SHP77 treated with DMSO at 0.1 percent for 48 hours (cell line): ENCODE results near the gene HTD2.
A peak's percentile ranks its signal among the peaks of the same experiment; 100 is the strongest.
"Not testable (repeated sequence)": the region's sequence is repeated elsewhere in the genome, so short reads cannot be mapped to it uniquely, and the experiment has no call there.

Source experiments
- DNase-seq: peaks from one replicate; lab custom pipeline; 2025; lab: John Stamatoyannopoulos, UW

HTD2 gene

DNA sequence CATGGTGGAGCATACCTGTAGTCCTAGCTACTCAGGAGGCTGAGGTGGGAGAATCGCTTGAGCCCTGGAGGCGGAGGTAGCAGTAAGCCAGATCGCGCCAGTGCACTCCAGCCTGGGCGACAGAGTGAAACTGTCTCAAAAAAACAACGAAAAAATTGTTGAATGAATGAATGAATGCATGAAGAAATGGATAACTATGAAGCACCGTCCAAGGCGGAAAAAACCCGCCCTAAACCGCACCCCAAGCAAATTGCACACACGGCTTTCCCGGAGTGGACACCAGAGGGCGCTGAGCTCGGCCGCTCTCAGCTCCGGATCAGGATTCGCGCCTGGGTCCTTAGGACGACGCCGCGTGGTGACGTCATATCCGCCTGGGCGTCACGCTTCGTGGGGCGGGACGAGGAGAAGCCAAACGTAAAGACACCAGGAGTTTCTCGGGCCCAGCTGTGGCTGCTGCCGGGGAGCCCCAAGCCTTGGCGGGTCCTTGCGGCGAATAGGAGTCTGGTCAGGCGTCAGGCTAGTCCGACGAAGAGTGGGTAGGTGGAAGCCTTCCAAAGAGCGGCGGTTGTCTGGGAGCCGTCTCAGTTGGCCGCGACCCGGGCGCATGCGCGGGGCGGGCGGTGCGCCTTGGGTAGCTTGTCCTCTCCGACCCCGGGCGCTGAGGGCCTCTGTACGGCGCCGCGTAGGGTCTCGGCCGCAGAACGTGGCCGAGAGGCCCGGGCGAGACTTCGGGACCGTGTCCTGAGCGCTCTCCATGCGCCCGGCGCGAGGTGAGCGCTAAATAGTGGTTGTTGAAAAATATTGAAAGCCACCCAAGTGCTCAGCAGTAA lies at the start of gene HTD2, which contains the start of gene RPP14:
Gene HTD2, plus strand, starts transcription at position 639 of the 830 bp plus-strand sequence. CDS start 11,094 bp downstream, outside the sequence.
Gene RPP14, plus strand, starts transcription at position 364 of the 830 bp plus-strand sequence. CDS start 4,085 bp downstream, outside the sequence.
- DNase-seq = peak; percentile 86

DNA sequence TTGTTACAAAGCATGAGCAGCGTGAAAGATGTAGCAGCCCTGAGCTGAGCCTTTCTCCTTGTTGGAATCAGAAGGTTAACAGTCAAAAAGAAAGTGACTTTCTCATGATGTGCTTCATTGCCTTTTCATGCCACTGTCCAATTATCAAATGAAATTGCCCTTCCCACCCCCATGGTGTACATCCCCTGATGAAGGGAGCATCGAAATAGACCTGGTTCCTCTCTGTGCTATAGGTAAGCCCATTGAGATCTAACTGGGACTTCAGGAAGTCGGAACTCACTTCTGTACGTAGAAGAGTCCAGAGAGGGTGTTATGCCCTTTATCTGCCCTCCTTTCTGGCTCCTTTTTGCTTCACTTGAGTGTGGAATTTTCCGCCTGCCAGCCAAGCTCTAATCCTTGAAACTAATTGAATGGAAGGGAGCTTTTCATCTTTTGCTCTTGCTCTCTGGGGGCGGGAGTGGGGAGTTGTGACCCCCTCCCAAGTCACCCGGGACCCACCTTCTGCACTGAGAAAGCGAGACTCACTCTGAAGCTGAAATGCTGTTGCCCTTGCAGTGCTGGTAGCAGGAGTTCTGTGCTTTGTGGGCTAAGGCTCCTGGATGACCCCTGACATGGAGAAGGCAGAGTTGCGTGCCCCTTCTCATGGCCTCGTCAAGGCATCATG lies 47.8 kb upstream of the HTD2 start:
- no peak for DNase-seq

DNA sequence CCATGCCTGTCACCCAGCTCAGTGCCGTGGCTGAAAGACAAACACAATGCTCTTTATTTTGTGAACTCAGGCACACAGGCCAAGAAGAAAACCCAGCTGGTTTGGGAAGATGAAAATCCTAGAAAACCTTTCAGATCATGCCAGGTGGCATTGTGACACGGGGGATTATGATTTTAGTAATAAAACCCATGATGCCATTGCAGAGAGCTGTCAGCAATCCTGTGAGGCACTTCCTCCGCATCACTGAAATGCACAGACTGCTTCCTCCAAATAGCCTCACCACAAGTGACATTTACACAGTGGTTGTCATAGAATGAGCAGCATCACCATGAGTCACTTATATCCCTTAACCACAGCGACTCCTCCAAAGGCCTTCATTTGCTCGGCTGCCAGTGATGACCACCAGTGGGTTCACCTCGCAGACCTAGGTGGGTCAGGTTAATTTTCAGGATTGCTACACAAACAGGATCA lies 46.0 kb upstream of the HTD2 start:
- no peak for DNase-seq

DNA sequence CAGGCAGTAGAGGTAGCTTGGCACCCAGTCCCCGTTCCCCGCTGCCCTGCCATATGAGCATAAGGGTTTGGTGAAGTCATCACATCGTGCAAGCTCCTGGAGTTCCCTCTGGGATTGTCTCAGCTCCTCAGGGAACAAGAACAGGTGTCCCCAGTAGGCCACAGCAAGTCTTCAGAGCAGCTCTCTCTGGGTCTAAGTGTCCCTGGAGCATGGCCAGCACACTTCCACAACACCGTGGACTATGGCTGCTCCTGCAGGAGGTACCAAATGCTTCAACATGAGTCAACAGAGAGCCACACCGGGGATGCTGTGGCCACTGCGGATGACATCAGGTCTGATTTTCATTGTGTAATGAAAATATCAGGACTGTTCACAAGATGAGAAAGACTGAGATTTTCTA lies 45.6 kb upstream of the HTD2 start:
- DNase-seq = no peak

DNA sequence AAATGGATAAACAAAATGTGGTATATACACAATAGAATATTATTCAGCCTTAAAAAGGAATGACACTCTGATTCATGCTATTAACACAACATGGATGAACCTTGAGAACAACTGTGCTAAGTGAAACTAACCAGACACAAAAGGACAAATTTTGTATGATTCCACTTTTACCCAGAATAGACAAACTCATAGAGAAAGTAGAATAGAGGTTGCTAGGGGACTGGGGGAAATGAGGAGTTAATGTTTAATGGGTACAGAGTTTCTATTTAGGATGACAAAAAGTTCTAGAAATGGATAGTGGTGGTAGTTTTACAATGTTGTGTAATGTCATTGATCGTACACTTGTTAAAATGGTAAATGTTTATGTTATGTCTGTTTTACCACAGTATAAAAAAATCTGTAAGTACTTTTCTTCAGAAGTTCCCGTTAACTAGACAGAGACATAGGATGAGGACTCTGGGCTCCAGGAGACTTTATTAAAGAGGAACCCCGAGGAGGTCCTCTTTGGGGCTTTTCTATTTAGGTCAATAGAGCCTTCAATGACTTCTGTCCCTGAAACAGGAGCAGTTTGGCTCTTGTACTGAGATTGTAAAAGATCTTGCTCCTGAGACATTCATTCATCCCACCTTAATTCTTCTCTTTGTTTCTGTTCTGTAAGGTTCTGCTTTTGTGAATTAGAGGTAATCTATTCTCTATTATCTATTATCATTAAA lies 44.2 kb upstream of the HTD2 start:
- no peak for DNase-seq

DNA sequence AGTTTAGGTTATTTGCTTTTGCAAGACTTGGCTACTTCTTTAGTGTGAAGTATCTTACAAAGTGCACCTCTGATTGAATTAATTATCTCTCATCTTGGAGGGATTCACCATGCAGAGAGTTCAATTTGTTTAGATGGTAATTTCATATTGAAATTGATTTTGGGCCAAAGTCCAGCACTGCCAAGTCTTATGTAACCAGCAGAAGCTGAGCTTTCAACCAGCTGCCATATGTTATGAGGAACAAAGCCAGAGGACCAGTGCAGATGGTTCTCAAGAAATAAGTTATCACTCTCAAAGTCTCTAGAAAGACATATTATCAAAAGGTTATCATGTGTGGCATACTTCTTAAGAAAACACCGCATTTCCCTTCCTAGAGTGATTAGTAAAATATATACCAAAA lies 39.7 kb upstream of the HTD2 start:
- DNase-seq = no peak

DNA sequence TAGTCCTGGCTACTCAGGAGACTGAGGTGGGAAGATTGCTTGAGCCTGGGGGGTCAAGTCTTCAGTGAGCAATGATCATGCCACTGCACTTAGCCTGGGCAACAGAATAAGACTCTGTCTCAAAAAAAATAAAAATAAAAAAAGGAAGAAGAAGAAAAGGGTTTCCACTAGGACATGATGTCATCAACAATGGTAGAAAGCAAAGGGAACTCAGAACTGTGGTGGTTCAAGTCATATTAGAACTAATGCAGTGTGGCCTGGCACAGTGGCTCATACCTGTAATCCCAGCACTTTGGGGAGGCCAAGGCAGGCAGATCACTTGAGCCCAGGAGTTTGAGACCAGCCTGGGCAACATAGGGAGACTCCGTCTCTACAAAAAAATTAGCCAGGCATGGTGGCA lies 38.8 kb upstream of the HTD2 start:
- not testable (repeated sequence) for DNase-seq

DNA sequence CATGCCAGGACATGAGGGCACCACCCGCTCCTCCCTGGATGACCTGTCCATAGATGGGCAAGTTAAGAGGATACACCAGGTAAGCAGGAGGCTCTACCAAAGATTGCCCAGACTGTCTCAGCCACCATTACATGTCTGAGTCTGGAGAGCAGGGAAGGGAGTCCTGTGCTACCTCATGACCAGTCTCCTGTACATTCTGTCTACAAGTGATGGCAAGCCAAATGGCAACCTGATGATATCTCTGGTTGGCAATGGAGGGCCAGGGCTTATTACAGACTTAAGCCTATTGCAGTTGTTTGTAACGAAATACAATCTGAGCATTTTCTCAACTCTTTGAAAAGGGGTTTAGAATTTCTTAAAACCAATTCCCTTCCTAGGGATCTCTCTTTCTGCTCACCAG lies 37.0 kb upstream of the HTD2 start:
- no peak for DNase-seq

DNA sequence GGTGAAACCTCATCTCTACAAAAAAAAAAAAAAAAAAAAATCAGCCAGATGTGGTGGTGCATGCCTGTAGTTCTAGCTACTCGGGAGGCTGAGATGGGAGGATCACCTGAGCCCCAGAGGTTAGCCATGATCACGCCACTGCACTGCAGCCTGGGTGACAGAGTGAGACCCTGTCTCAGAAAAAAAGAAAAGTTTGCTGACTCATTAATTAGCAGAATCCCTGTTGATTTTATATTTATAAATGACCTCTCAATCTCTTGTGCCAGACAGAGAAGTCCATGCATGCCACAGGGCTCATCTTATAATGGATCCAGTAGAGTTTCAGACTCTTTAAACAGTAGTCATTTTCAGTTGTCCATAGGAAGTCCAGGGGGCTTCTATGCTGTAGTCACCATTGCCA lies 35.8 kb upstream of the HTD2 start:
- DNase-seq = no peak

DNA sequence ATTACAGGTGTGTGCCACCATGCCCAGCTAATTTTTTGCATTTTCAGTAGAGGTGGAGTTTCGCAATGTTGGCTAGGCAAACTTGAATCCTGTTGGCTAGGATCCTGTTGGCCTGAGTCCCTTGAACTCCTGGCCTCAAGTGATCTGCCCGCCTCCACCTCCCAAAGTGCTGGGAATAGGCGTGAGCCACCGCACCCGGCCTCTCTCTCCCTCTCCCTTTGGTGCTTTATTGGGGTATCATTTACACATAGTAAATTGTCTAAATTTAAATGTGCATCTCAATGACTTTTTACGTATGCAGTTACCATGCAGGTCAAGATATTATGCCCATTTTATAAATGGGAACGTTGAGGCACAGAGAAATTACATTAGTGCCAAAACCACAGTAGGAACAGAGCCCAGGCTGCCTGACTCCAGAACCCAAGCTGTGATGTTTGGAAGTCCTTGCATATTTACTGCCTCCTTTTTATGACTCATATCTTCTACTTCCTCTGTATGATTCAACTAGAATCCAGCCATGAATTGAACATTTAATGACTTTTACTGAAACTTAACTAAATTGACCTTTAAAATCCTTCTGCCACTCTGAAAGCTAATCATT lies 34.3 kb upstream of the HTD2 start:
- no peak for DNase-seq

DNA sequence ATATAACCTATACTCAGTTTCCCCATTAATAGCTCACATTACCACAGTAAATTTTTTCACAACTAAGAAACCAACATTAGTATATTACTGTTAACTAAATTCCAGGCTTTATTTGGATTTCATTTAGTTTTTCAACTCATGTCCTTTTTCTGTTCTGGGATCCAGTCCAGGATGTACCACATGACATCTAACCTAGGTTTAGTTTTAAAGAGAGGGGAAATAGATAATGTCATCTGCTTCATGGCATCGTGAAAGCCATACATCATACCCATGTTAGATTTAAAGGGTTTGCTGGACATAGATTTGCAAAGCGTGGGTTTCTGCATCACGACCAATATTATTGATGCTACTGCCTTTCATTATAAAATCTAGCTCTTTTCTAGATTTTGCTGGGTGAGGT lies 33.4 kb upstream of the HTD2 start:
- no peak for DNase-seq

DNA sequence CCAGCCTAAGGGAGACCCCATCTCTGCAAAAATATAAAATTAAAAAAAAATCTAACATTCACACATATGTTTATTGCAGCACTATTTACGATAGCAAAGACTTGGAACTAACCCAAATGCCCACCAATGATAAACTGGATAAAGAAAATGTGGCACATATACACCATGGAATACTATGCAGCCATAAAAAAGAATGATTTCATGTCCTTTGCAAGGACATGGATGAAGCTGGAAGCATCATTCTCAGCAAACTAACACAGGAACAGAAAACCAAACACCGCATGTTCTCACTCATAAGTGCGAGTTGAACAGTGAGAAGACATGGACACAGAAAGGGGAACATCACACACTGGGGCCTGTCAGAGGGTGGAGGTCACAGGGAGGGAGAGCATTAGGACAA lies 33.0 kb upstream of the HTD2 start:
- DNase-seq = not testable (repeated sequence)

DNA sequence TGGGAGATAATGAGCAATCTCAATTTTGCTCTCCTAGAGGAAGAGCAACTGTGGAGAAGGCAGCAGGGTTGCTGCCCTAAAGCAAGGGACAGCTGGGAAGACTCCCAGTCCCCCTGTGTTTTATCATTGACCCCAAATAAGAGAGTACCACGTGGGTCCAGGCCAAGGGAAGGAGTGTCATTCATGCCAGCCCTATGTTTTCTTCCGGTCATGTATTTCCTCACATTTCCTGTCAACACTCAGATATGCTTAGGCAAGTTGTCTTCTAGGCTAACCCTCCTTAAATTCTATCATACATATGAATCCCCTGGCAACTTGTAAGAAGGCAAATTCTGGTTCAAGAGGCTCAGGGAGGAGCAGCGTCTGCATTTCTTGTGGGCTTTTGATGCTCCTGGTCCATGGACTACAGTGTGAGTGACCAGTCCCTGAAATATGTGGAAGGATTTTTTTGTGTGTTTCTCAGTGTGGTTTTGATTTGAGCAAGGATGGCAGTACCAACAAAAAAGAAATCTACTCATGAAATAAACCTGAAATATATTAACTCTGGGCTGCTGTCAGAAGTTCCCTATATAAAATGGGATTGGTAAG lies 32.2 kb upstream of the HTD2 start:
- no peak for DNase-seq

DNA sequence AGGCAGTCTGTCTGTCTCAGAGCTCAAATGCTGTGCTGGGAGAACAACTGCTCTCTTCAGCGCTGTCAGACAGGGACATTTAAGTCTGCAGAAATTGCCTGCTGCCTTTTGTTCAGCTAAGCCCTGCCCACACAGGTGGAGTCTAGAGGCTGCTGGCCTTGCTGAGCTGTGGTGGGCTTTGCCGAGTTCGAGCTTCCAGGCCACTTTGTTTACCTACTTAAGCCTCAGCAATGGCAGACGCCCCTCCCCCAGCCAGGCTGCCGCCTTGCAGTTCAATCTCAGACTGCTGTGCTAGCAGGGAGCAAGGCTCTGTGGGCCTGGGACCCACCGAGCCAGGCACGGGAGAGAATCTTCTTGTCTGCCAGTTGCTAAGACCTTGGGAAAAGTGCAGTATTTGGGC lies 25.3 kb upstream of the HTD2 start:
- no peak for DNase-seq

DNA sequence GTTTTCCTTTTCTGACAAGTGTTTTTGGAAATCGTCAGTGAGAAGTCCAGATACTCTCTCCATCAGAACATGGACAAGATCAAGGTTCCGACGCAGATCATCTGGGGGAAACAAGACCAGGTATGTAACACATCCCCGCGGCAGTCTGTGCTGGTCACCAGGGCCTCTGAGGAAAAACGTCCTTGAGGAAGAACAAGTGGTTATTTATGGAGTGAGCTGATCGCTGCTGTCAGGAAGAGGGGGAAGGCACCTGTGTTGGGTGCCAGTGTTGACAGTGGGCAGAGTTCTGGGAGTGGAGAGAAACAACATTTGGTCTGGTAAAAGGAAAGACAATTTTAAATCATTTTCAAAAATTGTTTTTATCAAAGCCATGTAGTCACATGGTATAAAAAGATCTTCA lies 21.0 kb upstream of the HTD2 start:
- DNase-seq = no peak

DNA sequence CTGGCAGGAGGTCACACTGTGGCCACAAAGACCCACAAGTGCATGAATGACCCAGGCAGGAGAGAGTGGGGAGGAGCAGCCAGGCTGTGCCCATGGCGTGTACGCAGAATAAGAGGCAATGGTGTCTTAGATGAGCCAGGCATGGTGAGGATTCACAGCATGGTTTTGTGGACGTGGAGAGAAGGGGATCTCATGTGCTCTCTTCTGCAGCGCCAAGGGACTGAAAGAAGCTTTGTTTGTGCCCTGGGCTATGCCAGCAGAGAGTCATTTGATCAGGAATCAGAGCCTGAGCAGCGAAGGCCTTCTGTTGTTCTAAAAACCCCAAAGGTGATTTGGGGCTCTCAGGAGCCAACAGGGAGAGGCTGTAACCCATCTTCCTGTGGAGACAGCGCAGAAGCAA lies 19.0 kb upstream of the HTD2 start:
- DNase-seq = no peak

DNA sequence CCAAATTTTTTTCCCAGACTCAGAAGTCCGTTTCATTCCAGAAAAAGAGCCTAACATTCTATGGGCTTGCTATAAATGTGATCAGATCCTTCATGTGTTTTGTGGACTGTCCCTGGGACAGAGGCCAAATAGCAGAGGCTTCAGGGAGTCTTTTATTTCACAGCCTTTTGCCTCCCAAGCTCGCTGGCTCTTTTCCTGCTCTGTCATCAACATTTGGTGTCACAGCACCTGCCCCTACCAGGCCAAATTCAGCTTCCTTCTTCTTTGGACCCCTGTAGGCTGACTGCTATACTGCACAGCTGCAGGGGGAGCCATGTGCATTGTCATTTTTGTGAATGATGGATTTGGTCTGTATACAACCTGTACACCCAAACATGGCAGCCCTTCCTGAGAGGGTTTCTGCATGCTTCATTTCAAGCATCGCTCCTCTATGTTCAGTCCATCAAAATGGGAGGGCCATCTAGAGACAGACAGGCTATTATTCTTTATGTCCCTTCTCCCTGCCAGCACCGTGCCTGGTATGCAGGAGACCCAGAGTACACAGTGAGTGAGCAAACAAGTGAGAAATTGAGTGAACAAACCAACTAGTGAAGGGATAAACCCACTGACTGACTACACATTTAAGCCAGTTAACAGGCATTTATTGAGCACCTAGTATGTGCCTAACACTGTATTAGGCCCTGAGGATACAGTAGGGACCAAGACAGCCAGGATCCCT lies 18.1 kb upstream of the HTD2 start:
- no peak for DNase-seq

DNA sequence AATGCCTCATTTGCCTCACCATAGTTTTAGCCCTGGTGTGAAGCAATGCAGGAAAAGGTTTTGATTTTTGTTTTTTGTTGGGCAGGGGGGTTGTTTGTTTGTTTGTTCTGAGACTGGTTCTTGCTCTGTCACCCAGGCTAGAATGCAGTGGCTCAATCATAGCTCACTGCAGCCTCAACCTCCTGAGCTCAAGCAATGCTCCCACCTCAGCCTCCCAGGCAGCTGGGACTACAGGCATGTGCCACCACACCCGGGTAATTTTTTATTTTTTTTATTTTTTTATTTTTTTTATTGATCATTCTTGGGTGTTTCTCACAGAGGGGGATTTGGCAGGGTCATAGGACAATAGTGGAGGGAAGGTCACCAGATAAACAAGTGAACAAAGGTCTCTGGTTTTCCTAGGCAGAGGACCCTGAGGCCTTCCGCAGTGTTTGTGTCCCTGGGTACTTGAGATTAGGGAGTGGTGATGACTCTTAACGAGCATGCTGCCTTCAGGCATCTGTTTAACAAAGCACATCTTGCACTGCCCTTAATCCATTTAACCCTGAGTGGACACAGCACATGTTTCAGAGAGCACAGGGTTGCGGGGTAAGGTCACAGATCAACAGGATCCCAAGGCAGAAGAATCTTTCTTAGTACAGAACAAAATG lies 17.2 kb upstream of the HTD2 start:
- DNase-seq = not testable (repeated sequence)

DNA sequence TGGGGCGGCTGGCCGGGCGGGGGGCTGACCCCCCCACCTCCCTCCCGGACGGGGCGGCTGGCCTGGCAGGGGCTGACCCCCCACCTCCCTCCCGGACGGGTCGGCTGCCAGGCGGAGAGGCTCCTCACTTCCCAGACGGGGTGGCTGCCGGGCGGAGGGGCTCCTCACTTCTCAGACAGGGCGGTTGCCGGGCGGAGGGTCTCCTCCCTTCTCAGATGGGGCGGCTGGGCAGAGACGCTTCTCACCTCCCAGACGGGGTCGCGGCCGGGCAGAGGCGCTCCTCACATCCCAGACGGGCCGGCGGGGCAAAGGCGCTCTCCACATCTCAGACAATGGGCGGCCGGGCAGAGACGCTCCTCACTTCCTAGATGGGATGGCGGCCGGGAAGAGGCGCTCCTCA lies 15.9 kb upstream of the HTD2 start:
- DNase-seq = not testable (repeated sequence)

DNA sequence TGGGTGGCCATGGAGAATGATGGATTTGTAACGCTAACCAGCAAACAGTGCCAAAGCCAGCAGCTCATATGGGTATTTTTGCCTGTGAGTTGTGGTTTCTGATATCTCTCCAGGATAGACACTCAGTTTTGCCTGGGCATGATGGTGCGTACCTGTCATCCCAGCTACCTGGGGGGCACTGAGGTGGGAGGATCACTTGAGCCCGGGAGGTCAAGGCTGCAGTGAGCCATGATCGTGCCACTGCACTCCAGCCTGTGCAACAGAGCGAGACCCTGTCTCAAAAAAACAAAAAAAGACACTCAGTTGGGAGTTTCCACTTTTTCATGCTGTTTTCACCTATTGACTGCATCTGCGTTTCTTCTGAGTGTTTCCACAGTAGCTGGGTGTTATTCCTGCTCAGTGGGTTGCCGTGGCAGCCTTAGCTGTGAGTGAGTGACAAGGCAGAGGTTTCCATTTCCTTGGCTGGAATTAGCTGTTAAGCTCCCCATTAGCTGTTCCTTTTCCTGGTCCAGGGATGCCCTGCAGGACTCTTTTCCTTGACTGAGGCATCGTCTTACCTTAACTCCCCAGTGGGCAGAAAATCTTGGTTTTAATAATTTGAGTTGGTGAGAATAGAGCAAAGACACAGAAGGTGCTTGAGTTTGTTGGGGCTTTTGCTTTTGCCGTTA lies 14.5 kb upstream of the HTD2 start:
- no peak for DNase-seq
